Heart left ventricle (tissue), 16 donors: ENCODE measurements around the gene CYTH4. TPM values are rescaled to one million over a fixed set of nuclear protein-coding genes. Genes with fewer than 3 reads are reported as not detected.

Experiments used
- ATAC-seq, 4 donors: fragments of 200-7000 bp; cut with Tn5 transposase; one replicate each; pipeline ENCODE4 v1.9.1; 2020 to 2022; ENCODE audit warnings: moderate library complexity in 4 of 4, mild to moderate bottlenecking in 3 of 4, moderate number of reproducible peaks in 1 of 4
- DNase-seq, 5 donors: peaks; one replicate each; pipeline ENCODE4 v3.0.0-alpha.2; 2020
- H3K27ac ChIP-seq, 12 donors: fragments of 200-600 bp; sonication (generic) in 4 of 12; one replicate each; pipeline versions ENCODE4 v1.5.0 to v1.8.0; 2016 to 2022; ENCODE audit warnings: mild to moderate bottlenecking in 2 of 12
- H3K27me3 ChIP-seq, 9 donors: fragments of 200-600 bp; sonication (generic) in 2 of 9; one replicate each; pipeline versions ENCODE4 v1.5.1 to v1.8.0; 2016 to 2022; ENCODE audit warnings: mild to moderate bottlenecking in 3 of 9
- H3K36me3 ChIP-seq, 9 donors: fragments of 200-600 bp; sonication (generic) in 2 of 9; one replicate each; pipeline versions ENCODE4 v1.5.0 to v1.8.0; 2018 to 2022; ENCODE audit warnings: mild to moderate bottlenecking in 2 of 9
- H3K4me1 ChIP-seq, 12 donors: fragments of 200-600 bp; sonication (generic) in 4 of 12; one replicate each; pipeline versions ENCODE4 v1.5.0 to v1.8.0; 2016 to 2022; ENCODE audit warnings: mild to moderate bottlenecking in 3 of 12
- H3K4me3 ChIP-seq, 12 donors: fragments of 200-600 bp; sonication (generic) in 4 of 12; one replicate each; pipeline versions ENCODE4 v1.5.0 to v1.8.0; 2017 to 2022; ENCODE audit warnings: mild to moderate bottlenecking in 9 of 12, moderate library complexity in 4 of 12
- H3K9me3 ChIP-seq, 12 donors: fragments of 200-600 bp; sonication (generic) in 4 of 12; one replicate each; pipeline versions ENCODE4 v1.5.0 to v1.8.0; 2016 to 2022; ENCODE audit warnings: mild to moderate bottlenecking in 1 of 12
- CTCF ChIP-seq, 12 donors: fragments of 200-600 bp; sonication (generic) in 4 of 12; IDR thresholded peaks; one replicate each; pipeline versions ENCODE4 v1.5.0 to v1.8.0; 2018 to 2022; ENCODE audit warnings: antibody characterized with exemption in 12 of 12, mild to moderate bottlenecking in 5 of 12
- POLR2A ChIP-seq, 2 donors: fragments of 450-650 bp; IDR thresholded peaks; one replicate each; pipeline ENCODE4 v1.6.1; 2017; ENCODE audit warnings: antibody characterized with exemption in 2 of 2, mild to moderate bottlenecking in 2 of 2, moderate library complexity in 2 of 2
- WGBS, 4 donors: extraction: QIAGEN DNeasy Blood & Tissue Kit in 2 of 4; methylation state at CpG; one replicate each; pipeline versions ENCODE4 v1.1.5 to v1.1.7; 2013 to 2018; 5-methylcytosine and 5-hydroxymethylcytosine counted together
- intact Hi-C, 10 donors: fragments of 100-400 bp; cut with DNase I; formaldehyde crosslinking; loops; one replicate each; pipeline versions ENCODE4 v1.11.1 to v1.14.2; 2022
- polyA plus RNA-seq, 2 donors: library from polyadenylated mRNA; stranded (reverse); fragments of 200-250 nt; gene quantifications; one replicate each; pipeline ENCODE4 v1.2.3, GENCODE V29; 2013
- total RNA-seq, 9 donors: library from RNA; depleted of rRNA in 2 of 9; stranded (reverse); fragments of >200 nt in 2 of 9; fragmentation: NEBNext Ultra II Directional in 3 of 9; extraction: Animal tissue kit (Norgen Biotek cat#: 25700) in 3 of 9; gene quantifications; one replicate each; pipeline versions ENCODE4 v1.1.0 to v1.2.4, GENCODE V29; 2016 to 2023
- donor health status: ischemic (EF 13 %, LVEDD 7.1; RV severe dilation, severe dysfunction).
- donor health status: healthy with polysubstance abuse.
- donor health status: DM: no; HTN: yes; CAD: no.
- donor health status: DM: no; HTN: no; CAD: no.
- donor health status: ischemic (EF 25% LVEDD 6.9; RV normal size, moderate dysfunction).
- donor health status: ischemic (EF 25% LVEDD 5.7; RV mildly dilated, moderate dysfunction).
- donor health status: healthy.
- donor health status: DM: yes; HTN: yes; CAD: no.
- donor health status: ischemic (EF 35%, LVEDD 5.7; RV mildly dilated, moderate dysfunction).
- donor health status: nonischemic (EF 11% LVEDD 7.7; RV severe dilation, severe dysfunction).
- donor health status: DM: yes; HTN: yes; CAD: no.
- donor health status: PGD.
- donor health status: ischemic (EF 29% LVEDD 5.4; RV normal size, mild dysfunction).
- donor health status: nonischemic (EF 23%, LVEDD 6.1; RV moderate dilation, normal function).

The CYTH4 gene
- total and polyA plus RNA-seq, 11 donors, result 2.4 to 57.8 (median 4.3) TPM

- intact Hi-C loops, result no loop called here
- WGBS, 4 donors, result 71 to 90% (median 87%) methylated on average over 4 to 19 of the region's 19 CpGs
- DNase-seq, result no peak
- no peak overlapping the region for H3K27ac ChIP-seq
- peaks cover 0 to 21% (median 0%) of the 10 kb centered on the region in 9 donors for H3K27me3 ChIP-seq
- no peak overlapping the region for H3K4me3 ChIP-seq
- no peaks in the 10 kb centered on the region for H3K9me3 ChIP-seq
- TF ChIP-seq POLR2A (IDR thresholded peaks at IDR 0.05), result no peak
- no peak for TF ChIP-seq CTCF (IDR thresholded peaks at IDR 0.05)
- ATAC-seq, result no peak
- H3K4me1 ChIP-seq, result peaks cover 0 to 13% (median 5%) of the 10 kb centered on the region in 12 donors
- no peaks in the 10 kb centered on the region for H3K36me3 ChIP-seq
These were observed 66.9 kb downstream of the CYTH4 start for GRCh38 chr22:37349043-37349814.

- no peak overlapping the region for H3K4me3 ChIP-seq
- intact Hi-C loops, result no loop called here
- TF ChIP-seq POLR2A (IDR thresholded peaks at IDR 0.05) (no peak), CTCF (IDR thresholded peaks at IDR 0.05) (no peak)
- no peaks in the 10 kb centered on the region for H3K36me3 ChIP-seq
- peaks cover 0 to 6% (median 1%) of the 10 kb centered on the region in 12 donors for H3K4me1 ChIP-seq
- no peak for ATAC-seq
- H3K27me3 ChIP-seq, result peaks cover 0 to 29% (median 4%) of the 10 kb centered on the region in 9 donors
- DNase-seq, result no peak
- 46 to 80% (median 54%) methylated on average over 3 of the region's 3 CpGs for WGBS, 4 donors
- H3K27ac ChIP-seq, result no peak overlapping the region
- H3K9me3 ChIP-seq, result no peaks in the 10 kb centered on the region
These were observed 68.9 kb downstream of the CYTH4 start for GRCh38 chr22:37351232-37351631.

GRCh38 chr22:37352481-37352880 lies 70.2 kb downstream of the CYTH4 start:
- WGBS, 4 donors, result 76 to 90% (median 81%) methylated on average over 7 of the region's 7 CpGs

More at GRCh38 chr22:37352481-37352880, 70.2 kb downstream of the CYTH4 start:
- Histone ChIP-seq H3K9me3 (no peaks in the 10 kb centered on the region), H3K27me3 (peaks cover 0 to 38% (median 6%) of the 10 kb centered on the region in 9 donors), H3K4me3 (no peak overlapping the region), H3K36me3 (no peaks in the 10 kb centered on the region), H3K27ac (no peak overlapping the region), H3K4me1 (no peaks in the 10 kb centered on the region)
- DNase-seq, result no peak
- ATAC-seq, result no peak
- intact Hi-C loops, result no loop called here
- TF ChIP-seq CTCF (IDR thresholded peaks at IDR 0.05), result no peak
- no peak for TF ChIP-seq POLR2A (IDR thresholded peaks at IDR 0.05)
